Thyroid gland (tissue), 4 donors: ENCODE measurements around the gene FHDC1.

ENCODE experiments used
- POLR2A ChIP-seq, 2 donors: fragments of 450-650 bp; IDR thresholded peaks; one replicate each; pipeline ENCODE4 v1.6.1; 2017; ENCODE audit warnings: antibody characterized with exemption in 2 of 2, mild to moderate bottlenecking in 2 of 2, moderate library complexity in 1 of 2
- TF ChIP-seq, protein P1 (sequence below), 6 experiments: fragments of 200-600 bp in 3 of 6; fragments of 450-650 bp in 3 of 6; sonication (generic) in 3 of 6; IDR thresholded peaks; one replicate each; pipeline ENCODE4 v1.5.1; 2016 to 2019; ENCODE audit warnings: antibody characterized with exemption in 6 of 6, mild to moderate bottlenecking in 2 of 6, inconsistent platforms in 1 of 6, moderate library complexity in 1 of 6

GRCh38 chr4:152900395-152900794 is 35.7 kb upstream of the FHDC1 start:
- no peak for TF ChIP-seq POLR2A (IDR thresholded peaks at IDR 0.05)
- TF ChIP-seq, protein P1, sequence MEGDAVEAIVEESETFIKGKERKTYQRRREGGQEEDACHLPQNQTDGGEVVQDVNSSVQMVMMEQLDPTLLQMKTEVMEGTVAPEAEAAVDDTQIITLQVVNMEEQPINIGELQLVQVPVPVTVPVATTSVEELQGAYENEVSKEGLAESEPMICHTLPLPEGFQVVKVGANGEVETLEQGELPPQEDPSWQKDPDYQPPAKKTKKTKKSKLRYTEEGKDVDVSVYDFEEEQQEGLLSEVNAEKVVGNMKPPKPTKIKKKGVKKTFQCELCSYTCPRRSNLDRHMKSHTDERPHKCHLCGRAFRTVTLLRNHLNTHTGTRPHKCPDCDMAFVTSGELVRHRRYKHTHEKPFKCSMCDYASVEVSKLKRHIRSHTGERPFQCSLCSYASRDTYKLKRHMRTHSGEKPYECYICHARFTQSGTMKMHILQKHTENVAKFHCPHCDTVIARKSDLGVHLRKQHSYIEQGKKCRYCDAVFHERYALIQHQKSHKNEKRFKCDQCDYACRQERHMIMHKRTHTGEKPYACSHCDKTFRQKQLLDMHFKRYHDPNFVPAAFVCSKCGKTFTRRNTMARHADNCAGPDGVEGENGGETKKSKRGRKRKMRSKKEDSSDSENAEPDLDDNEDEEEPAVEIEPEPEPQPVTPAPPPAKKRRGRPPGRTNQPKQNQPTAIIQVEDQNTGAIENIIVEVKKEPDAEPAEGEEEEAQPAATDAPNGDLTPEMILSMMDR (IDR thresholded peaks at IDR 0.05): no peak
